Spleen (tissue), 11 donors: Measurements from ENCODE around the gene RRP1B. TPM values are rescaled to one million over a fixed set of nuclear protein-coding genes. Genes with fewer than 3 reads are reported as not detected.

Source experiments
- DNase-seq: peaks from one replicate; pipeline ENCODE4 v3.0.0-alpha.2; 2020
- H3K27ac ChIP-seq, 8 donors: fragments of 200-600 bp; sonication (generic) in 7 of 8; 1 replicate in 4 of 8; 2 replicates in 4 of 8; pipeline versions ENCODE4 v1.5.0 to v1.8.0; 2016 to 2021; ENCODE audit warnings: inconsistent platforms in 4 of 8, mild to moderate bottlenecking in 4 of 8, moderate library complexity in 1 of 8
- H3K27me3 ChIP-seq, 7 donors: fragments of 200-600 bp; sonication (generic) in 6 of 7; replicated peaks in 1 of 7; 1 replicate in 4 of 7; 2 replicates in 3 of 7; pipeline versions ENCODE4 v1.5.0 to v1.8.0; 2016 to 2021; ENCODE audit warnings: inconsistent platforms in 3 of 7, mild to moderate bottlenecking in 1 of 7
- H3K36me3 ChIP-seq, 6 donors: fragments of 200-600 bp; sonication (generic) in 5 of 6; 1 replicate in 4 of 6; 2 replicates in 2 of 6; pipeline versions ENCODE4 v1.5.0 to v1.8.0; 2016 to 2021; ENCODE audit warnings: inconsistent platforms in 2 of 6
- H3K4me1 ChIP-seq, 6 donors: fragments of 200-600 bp; sonication (generic) in 5 of 6; 1 replicate in 3 of 6; 2 replicates in 3 of 6; pipeline versions ENCODE4 v1.5.0 to v1.8.0; 2016 to 2021; ENCODE audit warnings: inconsistent platforms in 3 of 6
- H3K4me3 ChIP-seq, 8 donors: fragments of 200-600 bp; sonication (generic) in 7 of 8; 1 replicate in 4 of 8; 2 replicates in 4 of 8; pipeline versions ENCODE4 v1.5.0 to v1.8.0; 2016 to 2021; ENCODE audit warnings: inconsistent platforms in 4 of 8, mild to moderate bottlenecking in 4 of 8, moderate library complexity in 2 of 8
- H3K9me3 ChIP-seq, 8 donors: fragments of 200-600 bp; sonication (generic) in 7 of 8; 1 replicate in 4 of 8; 2 replicates in 4 of 8; pipeline versions ENCODE4 v1.5.0 to v1.8.0; 2016 to 2021; ENCODE audit warnings: inconsistent platforms in 4 of 8
- POLR2A ChIP-seq, 3 donors: fragments of 450-650 bp; IDR thresholded peaks; one replicate each; pipeline ENCODE4 v1.5.1; 2017; ENCODE audit warnings: antibody characterized with exemption in 3 of 3, mild to moderate bottlenecking in 1 of 3
- POLR2AphosphoS5 ChIP-seq, 3 donors: sonication (generic); formaldehyde crosslinking; IDR thresholded peaks; one replicate each; pipeline ENCODE4 v1.5.1; 2017; ENCODE audit warnings: antibody characterized with exemption in 3 of 3
- WGBS, 5 donors: extraction: QIAGEN DNeasy Blood & Tissue Kit in 3 of 5; methylation state at CpG; one replicate each; pipeline versions ENCODE4 v1.1.5 to v1.1.7; 2013 to 2018; 5-methylcytosine and 5-hydroxymethylcytosine counted together
- intact Hi-C: fragments of 100-400 bp; cut with DNase I; formaldehyde crosslinking; loops from one replicate; pipeline ENCODE4 v1.15.0; 2023; ENCODE audit warnings: low total_unique reads
- polyA plus RNA-seq, 3 donors: library from polyadenylated mRNA; stranded (reverse); fragments of 200-250 nt; gene quantifications; one replicate each; pipeline ENCODE4 v1.2.1, GENCODE V29; 2013
- total RNA-seq, 7 donors: library from RNA; depleted of rRNA in 3 of 7; stranded (reverse); fragments of >200 nt in 3 of 7; fragmentation: NEBNext Ultra II Directional in 4 of 7; extraction: Animal tissue kit (Norgen Biotek cat#: 25700) in 4 of 7; gene quantifications; one replicate each; pipeline versions ENCODE4 v1.1.0 to v1.2.1, GENCODE V29; 2016 to 2021
- TF ChIP-seq, protein P1 (sequence below), 11 experiments: fragments of 200-600 bp in 7 of 11; fragments of 450-650 bp in 4 of 11; sonication (generic) in 4 of 11; IDR thresholded peaks in 8 of 11; conservative IDR thresholded peaks in 3 of 11; 1 replicate in 7 of 11; 2 replicates in 4 of 11; pipeline versions ENCODE4 v1.4.0 to v1.8.0; 2016 to 2021; ENCODE audit warnings: antibody characterized with exemption in 11 of 11, inconsistent platforms in 4 of 11, mild to moderate bottlenecking in 1 of 11
- donor health status: healthy with polysubstance abuse.
- donor health status: DM: no; HTN: no; CAD: no; lungs with moderate emphysema.
- donor health status: DM: no; HTN: no; CAD: no.
- donor health status: Bipolar disorder and iron deficiency.
- donor health status: healthy.
- donor health status: DM: no; HTN: no; CAD: no.
- donor health status: DM: yes; HTN: yes; CAD: no.

The RRP1B gene
- total and polyA plus RNA-seq, 10 donors, result 7.9 to 28.9 (median 25.4) TPM

DNA sequence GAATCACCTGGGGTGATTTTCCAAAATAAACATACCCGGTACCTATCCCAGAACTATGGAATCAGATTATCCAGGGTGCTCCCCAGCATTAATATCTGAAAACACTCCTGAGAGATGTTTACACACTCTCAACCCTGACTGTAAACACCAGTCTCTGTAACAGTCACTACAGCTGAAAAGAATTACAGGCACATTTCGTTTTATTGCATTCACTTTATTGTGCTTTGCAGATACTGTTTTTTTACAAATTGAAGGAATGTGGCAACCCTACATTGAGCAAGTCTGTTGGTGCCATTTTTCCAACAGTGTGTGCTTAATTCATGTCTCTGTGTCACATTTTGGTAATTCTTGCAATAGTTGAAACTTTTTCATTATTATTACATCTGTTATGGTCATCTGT, 31.8 kb upstream of the RRP1B start:
- no peaks in the 10 kb centered on the region for H3K4me1 ChIP-seq
- 79 to 89% (median 84%) methylated on average over 2 of the region's 2 CpGs for WGBS, 5 donors
- H3K27ac ChIP-seq, result no peak overlapping the region
- H3K27me3 ChIP-seq, result no peaks in the 10 kb centered on the region
- H3K9me3 ChIP-seq, result peaks cover 0 to 11% (median 7%) of the 10 kb centered on the region in 8 donors
- no peak for DNase-seq
- no peak overlapping the region for H3K4me3 ChIP-seq
- intact Hi-C loops, result no loop called here
- TF ChIP-seq, protein P1, sequence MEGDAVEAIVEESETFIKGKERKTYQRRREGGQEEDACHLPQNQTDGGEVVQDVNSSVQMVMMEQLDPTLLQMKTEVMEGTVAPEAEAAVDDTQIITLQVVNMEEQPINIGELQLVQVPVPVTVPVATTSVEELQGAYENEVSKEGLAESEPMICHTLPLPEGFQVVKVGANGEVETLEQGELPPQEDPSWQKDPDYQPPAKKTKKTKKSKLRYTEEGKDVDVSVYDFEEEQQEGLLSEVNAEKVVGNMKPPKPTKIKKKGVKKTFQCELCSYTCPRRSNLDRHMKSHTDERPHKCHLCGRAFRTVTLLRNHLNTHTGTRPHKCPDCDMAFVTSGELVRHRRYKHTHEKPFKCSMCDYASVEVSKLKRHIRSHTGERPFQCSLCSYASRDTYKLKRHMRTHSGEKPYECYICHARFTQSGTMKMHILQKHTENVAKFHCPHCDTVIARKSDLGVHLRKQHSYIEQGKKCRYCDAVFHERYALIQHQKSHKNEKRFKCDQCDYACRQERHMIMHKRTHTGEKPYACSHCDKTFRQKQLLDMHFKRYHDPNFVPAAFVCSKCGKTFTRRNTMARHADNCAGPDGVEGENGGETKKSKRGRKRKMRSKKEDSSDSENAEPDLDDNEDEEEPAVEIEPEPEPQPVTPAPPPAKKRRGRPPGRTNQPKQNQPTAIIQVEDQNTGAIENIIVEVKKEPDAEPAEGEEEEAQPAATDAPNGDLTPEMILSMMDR (IDR thresholded peaks at IDR 0.05 in 8 of 11, conservative IDR thresholded peaks at IDR 0.05 in 3 of 11), result no peak
- TF ChIP-seq POLR2A (IDR thresholded peaks at IDR 0.05), result no peak
- no peak for TF ChIP-seq POLR2AphosphoS5 (IDR thresholded peaks at IDR 0.05)
- H3K36me3 ChIP-seq, result no peaks in the 10 kb centered on the region

DNA sequence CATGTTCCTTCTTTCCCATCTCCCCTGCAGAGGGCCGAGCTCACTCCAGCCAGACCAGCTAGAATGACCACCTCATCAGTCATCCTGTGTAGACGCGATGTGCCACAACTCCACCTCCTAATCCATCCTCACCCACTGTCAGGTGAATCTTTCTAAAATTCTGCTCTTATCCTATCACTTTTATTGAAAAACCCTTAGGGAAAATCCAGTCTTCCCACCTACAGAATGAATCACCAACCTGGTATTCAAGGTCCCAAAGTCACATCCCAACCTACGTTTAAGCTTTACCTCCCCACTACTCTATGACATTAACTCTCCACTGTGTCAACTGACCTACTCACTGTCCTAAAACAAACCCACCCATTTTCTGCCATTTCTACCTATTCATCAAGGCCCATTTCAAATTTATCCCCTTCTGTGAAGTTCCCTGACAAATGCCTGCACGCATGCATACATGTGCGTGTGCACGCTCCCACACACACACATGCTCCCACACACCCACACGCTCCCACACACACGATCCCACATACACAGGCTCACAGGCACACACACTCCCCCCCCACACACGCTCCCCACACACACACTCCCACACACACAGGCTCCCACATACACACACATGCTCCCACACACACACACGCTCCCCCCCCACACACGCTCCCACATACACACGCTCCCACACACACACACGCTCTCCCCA, 27.8 kb upstream of the RRP1B start:
- no peaks in the 10 kb centered on the region for H3K27me3 ChIP-seq
- 88 to 93% (median 90%) methylated on average over 13 to 14 of the region's 14 CpGs for WGBS, 5 donors
- H3K36me3 ChIP-seq, result no peaks in the 10 kb centered on the region
- no peaks in the 10 kb centered on the region for H3K4me1 ChIP-seq
- H3K4me3 ChIP-seq, result no peak overlapping the region
- no peak for DNase-seq
- intact Hi-C loops, result no loop called here
- TF ChIP-seq POLR2AphosphoS5 (IDR thresholded peaks at IDR 0.05), result no peak
- TF ChIP-seq, protein P1 (IDR thresholded peaks at IDR 0.05 in 8 of 11, conservative IDR thresholded peaks at IDR 0.05 in 3 of 11), result no peak
- no peak for TF ChIP-seq POLR2A (IDR thresholded peaks at IDR 0.05)
- H3K9me3 ChIP-seq, result peaks cover 0 to 11% (median 7%) of the 10 kb centered on the region in 8 donors
- H3K27ac ChIP-seq, result no peak overlapping the region

DNA sequence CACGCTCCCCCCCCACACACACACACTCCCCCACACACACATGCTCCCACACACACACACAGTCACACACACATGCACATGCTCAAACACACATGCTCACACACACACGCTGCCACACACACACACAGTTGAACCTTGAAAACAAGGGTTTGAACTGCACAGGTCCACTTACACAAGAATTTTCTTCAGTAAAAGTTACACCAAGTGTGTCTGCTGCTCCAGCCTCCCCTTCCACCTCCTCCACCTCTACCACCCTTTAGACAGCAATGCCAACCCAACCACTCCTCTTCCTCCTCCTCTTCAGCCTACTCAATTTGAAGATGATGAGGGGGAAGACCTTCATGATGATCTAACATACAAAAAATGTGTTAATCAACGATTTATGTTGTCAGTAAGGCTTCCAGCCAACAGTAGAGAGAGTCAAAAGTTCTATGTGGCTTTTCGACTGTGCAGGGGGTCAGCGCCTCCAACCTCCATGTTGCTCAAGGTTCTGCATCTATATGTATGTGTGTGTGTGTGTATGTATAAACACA, 26.9 kb upstream of the RRP1B start:
- 64 to 90% (median 80%) methylated on average over 5 of the region's 5 CpGs for whole genome bisulfite sequencing, 5 donors
- H3K27ac ChIP-seq, result no peak overlapping the region
- peaks cover 0 to 11% (median 7%) of the 10 kb centered on the region in 8 donors for H3K9me3 ChIP-seq
- H3K4me1 ChIP-seq, result no peaks in the 10 kb centered on the region
- DNase-seq, result no peak
- H3K36me3 ChIP-seq, result no peaks in the 10 kb centered on the region
- no peak overlapping the region for H3K4me3 ChIP-seq
- no peaks in the 10 kb centered on the region for H3K27me3 ChIP-seq
- TF ChIP-seq POLR2AphosphoS5 (IDR thresholded peaks at IDR 0.05), result no peak
- no peak for TF ChIP-seq POLR2A (IDR thresholded peaks at IDR 0.05)
- TF ChIP-seq, protein P1 (IDR thresholded peaks at IDR 0.05 in 8 of 11, conservative IDR thresholded peaks at IDR 0.05 in 3 of 11), result no peak
- intact Hi-C loops, result no loop called here

DNA sequence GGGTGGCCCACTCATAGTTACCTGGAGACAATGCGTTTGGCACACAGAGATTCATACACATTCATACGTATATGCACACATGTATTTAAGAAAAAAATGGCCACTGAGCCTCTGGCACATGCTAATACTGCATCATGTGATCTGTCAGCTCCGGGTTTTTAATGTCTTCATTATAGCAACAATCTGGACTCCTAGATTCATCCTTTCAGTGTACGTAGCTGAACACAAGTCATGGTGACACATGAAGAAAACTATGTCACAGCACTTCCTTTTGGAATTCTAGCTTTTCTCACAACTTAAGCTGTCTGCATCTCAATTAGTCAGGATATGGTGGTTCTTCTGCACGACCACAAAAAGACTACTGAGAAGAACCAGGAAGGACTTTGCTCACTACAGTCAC, 24.7 kb upstream of the RRP1B start:
- intact Hi-C loops, result no loop called here
- TF ChIP-seq POLR2A (IDR thresholded peaks at IDR 0.05) (no peak), POLR2AphosphoS5 (IDR thresholded peaks at IDR 0.05) (no peak)
- TF ChIP-seq, protein P1 (IDR thresholded peaks at IDR 0.05 in 8 of 11, conservative IDR thresholded peaks at IDR 0.05 in 3 of 11), result no peak
- Histone ChIP-seq H3K9me3 (no peaks in the 10 kb centered on the region), H3K36me3 (no peaks in the 10 kb centered on the region), H3K27me3 (no peaks in the 10 kb centered on the region), H3K4me3 (no peak overlapping the region), H3K27ac (no peak overlapping the region), H3K4me1 (no peaks in the 10 kb centered on the region)
- WGBS, 5 donors, result 65 to 71% (median 69%) methylated on average over 5 of the region's 5 CpGs
- no peak for DNase-seq
